Natural killer cell (primary cell): ENCODE data around the gene TRPM5. TPM values are rescaled to one million over a fixed set of nuclear protein-coding genes. Genes with fewer than 3 reads are reported as not detected.

Experiments used
- ATAC-seq, 3 donors: fragments of 150-1000 bp in 2 of 3; fragments of 200-7000 bp in 1 of 3; cut with Tn5 transposase; 1 replicate in 1 of 3; 2 replicates in 2 of 3; pipeline ENCODE4 v1.10.0; 2021; ENCODE audit warnings: mild to moderate bottlenecking in 2 of 3, moderate library complexity in 2 of 3
- DNase-seq, 2 donors: peaks; one replicate each; pipeline versions ENCODE4 v3.0.0 to v3.0.0-alpha.2; 2013 to 2021; ENCODE audit warnings: mixed read lengths in 1 of 2
- H3K27ac ChIP-seq: one replicate; pipeline ENCODE4 v1.5.1; 2013; ENCODE audit warnings: mild to moderate bottlenecking, low read length
- H3K27me3 ChIP-seq: one replicate; pipeline ENCODE4 v1.6.1; 2013; ENCODE audit warnings: low read length; ENCODE audit not compliant: control insufficient read depth, insufficient read depth
- H3K36me3 ChIP-seq: one replicate; pipeline ENCODE4 v1.6.1; 2013; ENCODE audit warnings: low read length; ENCODE audit not compliant: control insufficient read depth, insufficient read depth
- H3K4me1 ChIP-seq: one replicate; pipeline ENCODE4 v1.6.1; 2013; ENCODE audit warnings: low read length; ENCODE audit not compliant: control insufficient read depth, insufficient read depth
- H3K4me3 ChIP-seq: one replicate; pipeline ENCODE4 v1.5.1; 2013; ENCODE audit warnings: low read length
- H3K9me3 ChIP-seq: one replicate; pipeline ENCODE4 v1.6.1; 2013; ENCODE audit warnings: low read length; ENCODE audit not compliant: control insufficient read depth, insufficient read depth
- H3K27ac Mint-ChIP-seq, 2 donors: one replicate each; pipeline ENCODE4 v1.8.0; 2022; ENCODE audit warnings: mild to moderate bottlenecking in 2 of 2, mixed read lengths in 2 of 2, moderate library complexity in 1 of 2
- H3K27me3 Mint-ChIP-seq, 2 donors: one replicate each; pipeline ENCODE4 v1.8.0; 2022; ENCODE audit warnings: low read depth in 2 of 2, mixed read lengths in 2 of 2
- H3K36me3 Mint-ChIP-seq: one replicate; pipeline ENCODE4 v1.8.0; 2022; ENCODE audit warnings: mixed read lengths
- H3K4me1 Mint-ChIP-seq, 2 donors: one replicate each; pipeline ENCODE4 v1.8.0; 2022; ENCODE audit warnings: mixed read lengths in 2 of 2
- H3K4me3 Mint-ChIP-seq: one replicate; pipeline ENCODE4 v1.8.0; 2022; ENCODE audit warnings: mild to moderate bottlenecking, moderate library complexity, mixed read lengths
- H3K9me3 Mint-ChIP-seq, 2 donors: one replicate each; pipeline ENCODE4 v1.8.0; 2022; ENCODE audit warnings: mixed read lengths in 2 of 2
- WGBS: methylation state at CpG from one replicate; pipeline ENCODE4 v1.1.7; 2013; ENCODE audit warnings: missing lambda C conversion rate; ENCODE audit not compliant: insufficient coverage; 5-methylcytosine and 5-hydroxymethylcytosine counted together
- intact Hi-C: fragments of 100-400 bp; cut with micrococcal nuclease; formaldehyde crosslinking; loops from one replicate; pipeline ENCODE4 v1.14.2; 2022
- total RNA-seq, 4 donors: library from RNA; stranded (reverse); fragments of 120-200 nt in 1 of 4; gene quantifications; one replicate each; pipeline versions ENCODE4 v1.2.3 to v1.2.4, GENCODE V29; 2013 to 2022
- TF ChIP-seq, protein P1 (sequence below): fragments of 200-600 bp; IDR thresholded peaks from one replicate; pipeline ENCODE4 v1.8.0; 2022; ENCODE audit warnings: antibody characterized with exemption

TRPM5 gene
- total RNA-seq, 3 donors from 2014 or later (not counting 1 experiment from before 2014, with no cell fraction given): not detected

DNA sequence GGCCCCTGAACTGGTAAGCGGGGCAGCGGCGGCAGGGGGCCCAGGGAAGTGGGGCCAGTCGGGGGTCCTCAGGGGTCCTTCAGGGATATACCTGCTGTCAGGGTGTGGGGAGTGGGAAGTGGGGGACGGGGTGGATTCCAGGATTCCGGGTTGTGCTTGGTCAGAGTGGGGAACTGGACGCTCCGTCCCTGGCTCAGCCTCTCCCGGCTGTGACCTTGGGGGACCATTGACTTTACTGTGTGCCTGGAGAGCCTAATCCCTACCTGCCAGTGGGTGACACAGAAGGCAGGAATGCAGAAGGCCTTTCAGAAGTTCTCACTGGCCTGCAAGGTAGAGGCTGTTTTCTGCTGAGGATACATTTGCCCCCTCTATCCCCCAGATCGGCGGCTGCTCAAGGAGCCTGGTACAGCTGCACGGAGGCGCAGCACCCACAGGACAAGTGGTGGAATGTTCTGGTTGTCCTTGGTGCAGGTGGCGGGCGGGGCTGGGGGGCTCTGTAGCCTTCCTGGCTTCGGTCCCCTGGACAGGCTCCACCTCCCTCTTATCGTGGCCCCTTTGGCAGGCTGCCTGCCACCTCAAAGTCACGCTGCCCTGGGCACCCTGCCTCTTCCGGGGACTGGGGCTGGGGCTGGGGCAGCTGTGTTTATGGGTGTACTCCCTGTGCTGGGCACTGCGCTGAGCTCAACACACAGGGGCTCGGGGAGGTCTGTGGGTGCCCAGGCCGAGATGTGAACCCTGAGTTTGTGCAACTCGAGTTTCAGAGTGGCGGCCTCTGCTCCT is 18.9 kb upstream of the TRPM5 start:
- H3K36me3 Mint-ChIP-seq: no peaks in the 10 kb centered on the region
- ATAC-seq (no peak), DNase-seq (peak in 1 of 2 donors; percentile 32)
- H3K27me3 Mint-ChIP-seq: peaks cover 17 to 31% of the 10 kb centered on the region in 2 donors
- Histone ChIP-seq H3K9me3 (no peaks in the 10 kb centered on the region), H3K4me3 (no peak overlapping the region), H3K27me3 (peaks cover 10% of the 10 kb centered on the region), H3K36me3 (no peaks in the 10 kb centered on the region), H3K4me1 (peaks cover 55% of the 10 kb centered on the region), H3K27ac (no peak overlapping the region)
- WGBS: 70% methylated on average over 24 of the region's 24 CpGs
- no peak overlapping the region for H3K27ac Mint-ChIP-seq
- no peak overlapping the region for H3K4me3 Mint-ChIP-seq
- intact Hi-C loops: no loop called here
- H3K4me1 Mint-ChIP-seq: peaks cover 19 to 33% of the 10 kb centered on the region in 2 donors
- TF ChIP-seq, protein P1, sequence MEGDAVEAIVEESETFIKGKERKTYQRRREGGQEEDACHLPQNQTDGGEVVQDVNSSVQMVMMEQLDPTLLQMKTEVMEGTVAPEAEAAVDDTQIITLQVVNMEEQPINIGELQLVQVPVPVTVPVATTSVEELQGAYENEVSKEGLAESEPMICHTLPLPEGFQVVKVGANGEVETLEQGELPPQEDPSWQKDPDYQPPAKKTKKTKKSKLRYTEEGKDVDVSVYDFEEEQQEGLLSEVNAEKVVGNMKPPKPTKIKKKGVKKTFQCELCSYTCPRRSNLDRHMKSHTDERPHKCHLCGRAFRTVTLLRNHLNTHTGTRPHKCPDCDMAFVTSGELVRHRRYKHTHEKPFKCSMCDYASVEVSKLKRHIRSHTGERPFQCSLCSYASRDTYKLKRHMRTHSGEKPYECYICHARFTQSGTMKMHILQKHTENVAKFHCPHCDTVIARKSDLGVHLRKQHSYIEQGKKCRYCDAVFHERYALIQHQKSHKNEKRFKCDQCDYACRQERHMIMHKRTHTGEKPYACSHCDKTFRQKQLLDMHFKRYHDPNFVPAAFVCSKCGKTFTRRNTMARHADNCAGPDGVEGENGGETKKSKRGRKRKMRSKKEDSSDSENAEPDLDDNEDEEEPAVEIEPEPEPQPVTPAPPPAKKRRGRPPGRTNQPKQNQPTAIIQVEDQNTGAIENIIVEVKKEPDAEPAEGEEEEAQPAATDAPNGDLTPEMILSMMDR: no peak
- no peaks in the 10 kb centered on the region for H3K9me3 Mint-ChIP-seq

DNA sequence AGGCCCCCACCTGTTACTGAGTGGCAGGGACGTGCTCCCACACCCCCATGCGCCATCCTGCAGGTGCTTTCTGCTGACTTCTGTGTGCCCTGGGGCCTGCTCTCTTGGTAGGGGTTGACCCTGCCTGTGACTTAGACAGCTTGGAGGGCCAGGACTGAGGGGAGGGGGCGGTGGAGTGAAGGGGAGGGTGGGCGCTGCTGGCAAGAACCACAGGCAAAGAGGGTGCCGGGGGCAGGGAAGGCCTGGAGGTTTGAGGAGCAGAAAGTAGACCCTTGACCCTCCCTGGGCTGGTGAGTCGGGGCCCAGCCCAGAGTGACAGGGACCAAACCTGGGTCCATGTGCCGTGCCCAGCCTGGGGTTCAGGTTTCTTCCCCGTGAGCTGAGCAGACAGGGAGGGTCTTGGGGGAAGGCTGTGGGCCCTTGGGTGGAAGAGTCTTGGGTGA is 18.2 kb upstream of the TRPM5 start:
- DNase-seq: no peak
- TF ChIP-seq, protein P1: no peak
- H3K4me1 ChIP-seq: peaks cover 49% of the 10 kb centered on the region
- peaks cover 19 to 36% of the 10 kb centered on the region in 2 donors for H3K27me3 Mint-ChIP-seq
- H3K9me3 Mint-ChIP-seq: no peaks in the 10 kb centered on the region
- H3K36me3 ChIP-seq: no peaks in the 10 kb centered on the region
- ATAC-seq: no peak
- intact Hi-C loops: no loop called here
- H3K4me1 Mint-ChIP-seq: peaks cover 15 to 27% of the 10 kb centered on the region in 2 donors
- 84% methylated on average over 8 of the region's 8 CpGs for WGBS
- H3K36me3 Mint-ChIP-seq: no peaks in the 10 kb centered on the region
- no peak overlapping the region for H3K4me3 ChIP-seq
- no peak overlapping the region for H3K27ac Mint-ChIP-seq
- H3K27ac ChIP-seq: no peak overlapping the region
- no peaks in the 10 kb centered on the region for H3K9me3 ChIP-seq
- H3K4me3 Mint-ChIP-seq: no peak overlapping the region
- peaks cover 10% of the 10 kb centered on the region for H3K27me3 ChIP-seq

DNA sequence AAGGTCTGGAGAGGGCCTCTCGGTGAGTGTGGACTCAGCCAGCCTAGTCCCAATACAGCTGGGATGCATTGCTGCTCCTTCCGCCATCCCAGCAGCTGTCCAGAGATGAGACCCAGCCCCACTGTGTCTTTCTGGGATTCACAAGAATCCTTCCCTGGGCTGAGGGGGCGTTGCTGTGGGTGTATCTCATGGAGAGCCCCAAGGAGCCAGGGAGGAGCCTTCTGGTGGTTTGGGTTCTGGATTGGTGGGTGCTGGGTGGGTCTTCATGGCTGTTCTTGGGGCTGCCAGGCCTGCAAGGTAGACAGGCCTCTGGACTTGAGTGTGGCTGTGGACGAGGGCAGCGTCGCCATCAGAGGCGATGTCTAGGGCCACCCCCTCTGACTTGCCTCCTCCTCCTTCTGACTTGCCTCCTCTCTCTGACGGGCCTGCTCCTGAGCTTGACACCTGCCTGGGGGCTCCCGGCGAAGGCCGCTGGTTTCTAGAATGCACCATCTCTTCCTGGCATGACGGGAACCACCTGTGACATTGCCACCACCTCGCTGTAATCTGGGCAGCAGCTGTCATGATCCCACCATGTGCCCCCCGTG is 17.7 kb upstream of the TRPM5 start:
- Mint-ChIP-seq H3K4me3 (no peak overlapping the region), H3K4me1 (peaks cover 10 to 22% of the 10 kb centered on the region in 2 donors), H3K36me3 (no peaks in the 10 kb centered on the region), H3K9me3 (no peaks in the 10 kb centered on the region), H3K27ac (no peak overlapping the region), H3K27me3 (peaks cover 25 to 35% of the 10 kb centered on the region in 2 donors)
- no peak for ATAC-seq
- H3K4me3 ChIP-seq: no peak overlapping the region
- H3K27ac ChIP-seq: no peak overlapping the region
- no peaks in the 10 kb centered on the region for H3K9me3 ChIP-seq
- no peak for DNase-seq
- WGBS: 86% methylated on average over 14 of the region's 14 CpGs
- no peaks in the 10 kb centered on the region for H3K36me3 ChIP-seq
- TF ChIP-seq, protein P1: no peak
- peaks cover 10% of the 10 kb centered on the region for H3K27me3 ChIP-seq
- intact Hi-C loops: no loop called here
- H3K4me1 ChIP-seq: peaks cover 44% of the 10 kb centered on the region
